SU-DHL-6 (cell line): ENCODE data around the gene SYNGR1.

Source experiments
- CTCF ChIP-seq: fragments of 200-600 bp; sonication (generic); IDR thresholded peaks from one replicate; pipeline ENCODE4 v1.5.1; 2017; ENCODE audit warnings: antibody characterized with exemption, mild to moderate bottlenecking, low read length, moderate library complexity; ENCODE audit not compliant: insufficient read depth, poor library complexity, severe bottlenecking
- EZH2phosphoT487 ChIP-seq: fragments of 200-600 bp; sonication (generic), shearing (Covaris generic); conservative IDR thresholded peaks from 2 replicates; pipeline ENCODE4 v1.6.1; 2018; ENCODE audit warnings: mild to moderate bottlenecking, antibody characterized with exemption, low read length, moderate library complexity, mixed read lengths

GRCh38 chr22:39405346-39406085, 55.7 kb downstream of the SYNGR1 start:
- TF ChIP-seq CTCF = no peak
- no peak for TF ChIP-seq EZH2phosphoT487
